Hematopoietic multipotent progenitor cell treated with erythropoietin and hydrocortisone succinate and interleukin-3 and kit ligand, for 17 days (in vitro differentiated cells): ENCODE data around the gene DYNC1I1.

Experiments used
- DNase-seq: peaks from one replicate; pipeline ENCODE4 v3.0.0-alpha.2; 2015; ENCODE audit warnings: low spot score

Gene DYNC1I1

GRCh38 chr7:96026010-96026409 is 253.7 kb downstream of the DYNC1I1 start:
- DNase-seq, result no peak

GRCh38 chr7:96026611-96027010 is 254.3 kb downstream of the DYNC1I1 start:
- DNase-seq, result no peak

DNA sequence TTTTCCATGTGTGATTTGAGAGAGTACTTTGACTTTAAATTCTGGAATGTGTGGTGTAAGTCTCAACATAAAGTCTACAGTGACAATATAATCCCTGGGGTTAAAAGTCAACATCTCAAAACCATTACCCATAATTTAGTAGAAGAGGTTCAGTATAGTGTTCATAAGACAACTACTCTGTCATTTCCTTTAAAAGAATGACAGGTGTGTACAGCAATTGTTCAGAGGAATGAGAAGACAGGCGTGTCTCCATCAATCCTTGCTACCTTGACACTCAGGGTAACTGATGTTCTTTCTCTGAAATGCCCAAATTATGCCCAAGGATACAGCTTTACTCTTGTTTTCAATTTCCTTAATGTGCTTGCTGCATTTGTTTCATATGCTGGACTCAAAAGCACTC is 256.4 kb downstream of the DYNC1I1 start:
- no peak for DNase-seq

- DNase-seq, result no peak
Measured at GRCh38 chr7:96033009-96033598, 260.8 kb downstream of the DYNC1I1 start.

GRCh38 chr7:96034940-96035727 is 262.8 kb downstream of the DYNC1I1 start:
- DNase-seq, result no peak

DNA sequence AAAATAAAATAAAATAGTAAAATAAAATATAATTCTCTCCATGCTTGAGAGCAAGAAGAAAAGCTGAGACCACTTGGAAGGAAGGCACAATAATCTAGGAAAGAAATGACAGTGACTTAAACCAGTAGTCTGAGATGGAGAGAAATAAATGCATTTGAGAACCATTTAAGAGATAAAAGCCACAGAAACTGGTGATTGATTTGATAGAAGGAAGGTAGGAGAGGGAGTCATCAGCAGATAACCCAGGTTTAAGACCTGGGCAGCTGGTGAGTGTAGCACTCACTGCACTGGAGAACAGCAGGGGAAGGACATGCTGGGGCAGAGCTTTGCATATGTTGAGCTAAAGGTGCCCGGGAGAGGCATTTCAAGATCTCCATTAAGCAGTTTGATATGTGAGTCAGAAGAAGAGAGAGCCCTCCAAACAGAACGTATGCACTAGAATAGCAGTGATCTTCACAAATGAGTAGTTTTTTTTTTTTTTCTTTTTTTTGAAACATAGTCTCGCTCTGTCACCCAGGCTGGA is 268.0 kb downstream of the DYNC1I1 start:
- no peak for DNase-seq

- DNase-seq, result no peak
Measured at GRCh38 chr7:96041171-96041570, 268.8 kb downstream of the DYNC1I1 start.

- no peak for DNase-seq
Measured at GRCh38 chr7:96045181-96045580, 272.8 kb downstream of the DYNC1I1 start.

DNA sequence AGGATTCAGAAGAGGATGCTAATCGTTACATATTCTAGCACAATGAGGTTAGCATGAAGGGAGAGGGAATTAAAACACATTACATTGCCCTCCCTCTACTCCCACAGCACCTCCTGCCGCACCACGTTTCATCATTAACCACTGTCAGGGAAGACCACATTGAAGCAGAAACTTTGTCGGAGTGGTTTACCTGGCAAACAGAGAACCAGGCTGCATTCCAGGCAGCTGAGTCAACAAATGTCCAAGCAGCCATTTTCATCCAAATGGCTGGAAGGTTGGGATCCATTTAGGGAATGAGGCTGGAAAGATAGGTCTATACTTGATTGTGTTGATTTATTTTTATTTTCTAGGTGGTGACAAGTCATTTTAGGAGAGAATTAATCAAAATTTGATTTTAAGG is 273.6 kb downstream of the DYNC1I1 start:
- no peak for DNase-seq

DNA sequence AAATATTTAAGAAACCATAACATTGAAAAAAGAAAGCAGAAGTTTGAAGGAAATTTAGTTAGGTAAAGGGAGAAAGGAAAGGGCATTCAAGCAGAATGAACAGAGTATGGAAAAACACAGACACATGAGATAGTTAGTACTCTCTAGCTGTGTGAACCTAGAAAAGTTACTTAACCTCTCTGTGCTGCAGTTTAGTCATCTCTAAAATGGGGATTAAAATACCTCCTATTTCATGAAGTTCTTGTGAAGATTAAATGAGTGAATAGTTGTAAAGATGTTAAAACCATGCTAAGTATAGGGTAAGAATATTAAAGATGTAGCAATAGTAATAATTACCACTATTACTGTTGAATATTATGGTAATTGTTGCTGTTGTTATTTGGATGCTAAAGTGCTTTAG is 279.9 kb downstream of the DYNC1I1 start:
- no peak for DNase-seq

GRCh38 chr7:96052860-96053470 is 280.6 kb downstream of the DYNC1I1 start:
- no peak for DNase-seq

DNA sequence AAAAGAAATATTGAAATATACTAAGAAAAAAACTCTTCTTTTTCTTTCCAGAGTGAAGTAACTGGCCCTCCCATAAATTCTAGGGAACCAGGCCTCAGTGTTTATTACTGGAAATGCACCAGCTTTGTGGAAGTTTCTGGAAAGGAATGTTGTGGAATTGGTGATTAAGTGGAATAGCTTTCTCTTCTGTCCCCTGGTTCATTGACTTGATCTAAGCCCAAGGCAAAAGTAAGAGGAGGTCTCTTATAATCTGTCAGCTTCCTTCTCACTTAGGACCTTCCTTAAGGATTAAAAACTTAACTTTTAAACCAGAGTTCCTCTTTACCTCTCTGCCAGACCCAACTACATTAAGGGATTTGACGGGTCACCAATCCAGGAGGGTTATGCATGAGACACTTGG is 283.4 kb downstream of the DYNC1I1 start:
- no peak for DNase-seq

- no peak for DNase-seq
Measured at GRCh38 chr7:96059075-96059474, 286.7 kb downstream of the DYNC1I1 start.

- no peak for DNase-seq
Measured at GRCh38 chr7:96061009-96061408, 288.7 kb downstream of the DYNC1I1 start.

- no peak for DNase-seq
Measured at GRCh38 chr7:96061844-96062243, 289.5 kb downstream of the DYNC1I1 start.

DNA sequence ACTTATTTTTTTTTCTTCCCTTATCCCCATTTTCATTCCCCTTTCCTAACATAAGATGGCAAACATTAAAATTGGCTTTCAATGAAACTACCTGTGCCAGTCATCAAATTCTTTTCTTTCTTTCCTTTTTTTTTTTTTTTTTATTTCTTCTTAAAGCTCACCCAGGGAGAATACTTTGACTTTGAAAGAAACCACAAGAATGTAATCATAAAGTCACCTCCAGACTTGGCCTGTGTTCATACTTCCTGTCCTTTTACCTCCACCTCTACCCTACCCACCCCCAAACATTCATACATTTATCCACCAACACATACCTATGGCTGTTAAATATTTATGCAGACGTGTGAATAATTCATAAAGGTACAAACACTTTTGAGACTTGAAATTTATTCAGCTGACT is 295.0 kb downstream of the DYNC1I1 start:
- no peak for DNase-seq

DNA sequence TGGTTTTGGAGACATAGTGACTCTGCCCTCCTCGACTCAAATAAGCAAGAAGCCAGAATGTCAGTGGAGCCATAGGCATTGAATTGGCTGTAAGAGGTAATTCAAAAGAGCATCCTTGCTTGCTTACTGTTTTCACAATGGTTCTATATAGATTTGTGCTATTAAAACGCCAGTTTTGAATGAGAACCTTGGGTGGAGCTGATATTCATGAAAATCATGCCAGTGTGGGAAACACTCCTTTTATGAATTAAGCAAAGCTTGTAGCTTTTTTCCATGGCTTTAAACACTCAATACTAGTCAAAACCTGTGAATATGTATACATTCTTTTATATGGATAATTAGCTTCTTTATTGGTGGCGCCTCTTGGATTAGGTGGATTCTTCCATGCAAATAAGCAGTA is 297.0 kb downstream of the DYNC1I1 start:
- no peak for DNase-seq

GRCh38 chr7:96074871-96075270 is 302.5 kb downstream of the DYNC1I1 start:
- DNase-seq, result no peak

DNA sequence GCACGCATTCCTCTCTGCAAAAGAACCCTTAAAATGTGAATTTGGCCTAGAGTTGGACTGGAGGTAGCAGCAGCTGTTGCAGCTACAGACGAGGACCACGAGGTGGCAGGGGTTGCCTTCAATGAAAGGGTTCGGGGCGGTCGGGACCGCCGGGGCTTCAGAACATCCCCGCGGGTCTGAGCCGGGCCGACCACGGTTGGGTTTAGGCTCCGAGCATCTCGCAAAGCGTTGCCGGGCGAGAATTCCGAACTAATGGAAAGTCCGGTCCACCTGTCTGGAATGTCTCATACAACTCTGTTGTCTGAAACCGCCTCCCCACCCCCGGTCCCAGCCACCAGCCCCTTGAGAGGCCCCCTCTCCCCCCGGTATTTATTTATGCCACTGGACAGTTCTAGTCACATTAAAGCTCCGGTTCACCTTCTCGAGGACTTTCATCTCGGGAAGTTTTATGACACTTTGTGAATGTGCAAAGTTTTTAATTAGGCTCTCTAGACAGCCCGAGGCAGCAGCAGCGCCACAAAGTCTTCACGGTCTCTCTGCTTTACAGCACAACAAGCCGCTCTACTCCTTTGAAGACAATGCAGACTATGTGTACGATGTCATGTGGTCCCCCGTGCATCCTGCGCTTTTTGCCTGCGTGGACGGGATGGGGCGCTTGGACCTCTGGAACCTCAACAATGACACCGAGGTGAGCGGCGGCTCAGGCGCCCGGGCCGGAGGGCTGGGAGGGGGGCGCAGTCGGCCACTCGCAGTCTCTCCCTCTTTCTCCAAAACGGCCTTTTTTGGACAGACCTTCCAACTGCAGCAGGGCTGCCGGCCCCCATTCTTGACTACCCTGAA is 303.4 kb downstream of the DYNC1I1 start:
- no peak for DNase-seq

GRCh38 chr7:96076350-96076707 is 304.0 kb downstream of the DYNC1I1 start:
- DNase-seq, result no peak

DNA sequence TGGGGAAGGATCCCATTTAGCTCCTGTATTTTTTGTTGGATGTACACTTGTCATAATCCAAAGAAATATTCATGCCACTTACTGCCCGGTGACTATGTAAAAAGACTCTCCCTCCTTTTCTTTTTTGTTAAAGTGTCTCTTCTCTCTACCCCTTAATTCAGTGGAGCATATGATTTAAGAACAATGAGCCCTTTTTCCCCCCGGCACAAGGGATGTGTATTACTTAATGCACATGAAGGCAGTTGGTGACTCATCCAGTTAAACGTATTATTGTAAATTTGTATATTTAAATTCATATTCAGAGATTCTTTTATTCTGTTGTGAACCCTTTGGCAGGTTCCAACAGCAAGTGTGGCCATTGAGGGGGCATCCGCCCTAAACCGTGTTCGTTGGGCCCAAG is 307.7 kb downstream of the DYNC1I1 start:
- DNase-seq, result no peak

GRCh38 chr7:96084881-96085553 is 312.7 kb downstream of the DYNC1I1 start:
- DNase-seq, result no peak
